Measurements from ENCODE around the gene EIF4G3.
"Not testable (repeated sequence)": the region's sequence is repeated elsewhere in the genome, so short reads cannot be mapped to it uniquely, and the experiment has no call there.

EIF4G3 gene

GRCh38 chr1:21098186-21098915 is 78.3 kb downstream of the EIF4G3 start:
- no peak for DNase-seq
- H3K36me3 ChIP-seq (replicated peaks) = no peaks in the 10 kb centered on the region
- no peak overlapping the region for H3K4me3 ChIP-seq (ENCODE audit: low read depth, low read length)
- H3K27me3 ChIP-seq (replicated peaks) = no peaks in the 10 kb centered on the region
- TF ChIP-seq CTCF (IDR thresholded peaks at IDR 0.05; ENCODE audit: low read depth, low read length, missing control alignments) = no peak
- in situ Hi-C loops (cut with HindIII; ENCODE audit: low pct_ligation_motif_present, low sequenced_read_pairs) = no loop called here
- no peak overlapping the region for H3K27ac ChIP-seq

GRCh38 chr1:21097729-21098128 is 79.0 kb downstream of the EIF4G3 start:
- H3K4me3 ChIP-seq (ENCODE audit: low read depth, low read length) = no peak overlapping the region
- no peaks in the 10 kb centered on the region for H3K27me3 ChIP-seq (replicated peaks)
- in situ Hi-C loops (cut with HindIII; ENCODE audit: low pct_ligation_motif_present, low sequenced_read_pairs) = no loop called here
- TF ChIP-seq CTCF (IDR thresholded peaks at IDR 0.05; ENCODE audit: low read depth, low read length, missing control alignments) = no peak
- H3K36me3 ChIP-seq (replicated peaks) = no peaks in the 10 kb centered on the region
- H3K27ac ChIP-seq = no peak overlapping the region
- no peak for DNase-seq

- H3K4me3 ChIP-seq (ENCODE audit: low read depth, low read length) = no peak overlapping the region
- no peaks in the 10 kb centered on the region for H3K36me3 ChIP-seq (replicated peaks)
- in situ Hi-C loops (cut with HindIII; ENCODE audit: low pct_ligation_motif_present, low sequenced_read_pairs) = no loop called here
- DNase-seq = no peak
- no peak overlapping the region for H3K27ac ChIP-seq
- no peak for TF ChIP-seq CTCF (IDR thresholded peaks at IDR 0.05; ENCODE audit: low read depth, low read length, missing control alignments)
- no peaks in the 10 kb centered on the region for H3K27me3 ChIP-seq (replicated peaks)
Measured at GRCh38 chr1:21095976-21096375, 80.7 kb downstream of the EIF4G3 start.

GRCh38 chr1:21094282-21094681 is 82.4 kb downstream of the EIF4G3 start:
- H3K36me3 ChIP-seq (replicated peaks); DNase-seq; H3K4me3 ChIP-seq (ENCODE audit: low read depth, low read length); H3K27me3 ChIP-seq (replicated peaks); in situ Hi-C loops (cut with HindIII; ENCODE audit: low pct_ligation_motif_present, low sequenced_read_pairs); H3K27ac ChIP-seq: not testable (repeated sequence)

- in situ Hi-C loops (cut with HindIII; ENCODE audit: low pct_ligation_motif_present, low sequenced_read_pairs); H3K36me3 ChIP-seq (replicated peaks); DNase-seq; H3K27ac ChIP-seq; H3K27me3 ChIP-seq (replicated peaks); H3K4me3 ChIP-seq (ENCODE audit: low read depth, low read length): not testable (repeated sequence)
Measured at GRCh38 chr1:21093271-21093958, 83.3 kb downstream of the EIF4G3 start.

GRCh38 chr1:21092545-21092944 is 84.2 kb downstream of the EIF4G3 start:
- H3K36me3 ChIP-seq (replicated peaks); H3K27ac ChIP-seq; in situ Hi-C loops (cut with HindIII; ENCODE audit: low pct_ligation_motif_present, low sequenced_read_pairs); DNase-seq; H3K27me3 ChIP-seq (replicated peaks); H3K4me3 ChIP-seq (ENCODE audit: low read depth, low read length): not testable (repeated sequence)

- H3K36me3 ChIP-seq (replicated peaks); H3K4me3 ChIP-seq (ENCODE audit: low read depth, low read length); H3K27me3 ChIP-seq (replicated peaks); in situ Hi-C loops (cut with HindIII; ENCODE audit: low pct_ligation_motif_present, low sequenced_read_pairs): not testable (repeated sequence)
- peak; percentile 95 for DNase-seq
- peak overlapping the region; percentile 44 for H3K27ac ChIP-seq
Measured at GRCh38 chr1:21091053-21091690, 85.5 kb downstream of the EIF4G3 start.

Measured in brain microvascular endothelial cell (primary cell).